Upper lobe of left lung (tissue), 4 donors: Measurements from ENCODE around the gene HOXA10.

Experiments used
- CTCF ChIP-seq, 6 experiments: fragments of 450-650 bp in 4 of 6; fragments of 200-600 bp in 2 of 6; sonication (generic) in 2 of 6; IDR thresholded peaks; one replicate each; pipeline ENCODE4 v1.5.1; 2016 to 2019; ENCODE audit warnings: antibody characterized with exemption in 6 of 6
- EP300 ChIP-seq, 4 donors: sonication (generic); formaldehyde crosslinking; IDR thresholded peaks; one replicate each; pipeline ENCODE4 v1.5.1; 2017; ENCODE audit warnings: antibody characterized with exemption in 4 of 4, control low read depth in 2 of 4

GRCh38 chr7:27165089-27165995 is 8.8 kb downstream of the HOXA10 start, which contains the start of gene HOXA9:
- TF ChIP-seq CTCF (IDR thresholded peaks at IDR 0.05) = peak in 1 of 6 experiments; percentile 14
- no peak for TF ChIP-seq EP300 (IDR thresholded peaks at IDR 0.05)
